GM12878 (cell line): ENCODE measurements around the gene ABL1. TPM values are rescaled to one million over a fixed set of nuclear protein-coding genes. Genes with fewer than 3 reads are reported as not detected.

Experiments used
- ATAC-seq: fragments of 200-7000 bp; cut with Tn5 transposase; 3 replicates; pipeline ENCODE4 v1.9.1; 2020; ENCODE audit warnings: mild to moderate bottlenecking, moderate library complexity
- BruUV-seq: library from RNA; stranded (reverse); fragments of 400-500 nt; replicated peaks from 2 replicates; lab custom pipeline; 2021; lab: Mats Ljungman, UMichigan
- CTCF ChIA-PET: fragments of 300-600 bp; sonication (Branson Sonifier 250); formaldehyde crosslinking; extraction: SDS; loops from one replicate; lab custom pipeline; 2021; ENCODE audit warnings: inconsistent platforms; lab: Yijun Ruan, JAX
- POLR2A ChIA-PET: fragments of 350-600 bp; formaldehyde crosslinking; extraction: SDS; loops from one replicate; lab custom pipeline; 2021; ENCODE audit warnings: inconsistent platforms; lab: Charles Lee
- RAD21 ChIA-PET: fragments of 300-600 bp; sonication (Branson Sonifier 250); formaldehyde crosslinking; loops from one replicate; lab custom pipeline; 2023; ENCODE audit warnings: antibody characterized with exemption; ENCODE audit not compliant: unreplicated experiment; lab: Charles Lee
- SMC1A ChIA-PET: fragments of 300-600 bp; sonication (Branson Sonifier 250); formaldehyde crosslinking; loops from one replicate; lab custom pipeline; 2023; ENCODE audit not compliant: unreplicated experiment, uncharacterized antibody; lab: Charles Lee
- DNase-seq: peaks from one replicate; pipeline ENCODE4 v3.0.0-alpha.2; 2011; ENCODE audit warnings: low read depth, low spot score
- FAIRE-seq: peaks from 3 replicates; lab custom pipeline; 2011; peaks lifted over from hg19 to GRCh38; lab: Jason Lieb, UNC
- H2AFZ ChIP-seq: 2 replicates; pipeline ENCODE4 v1.6.0; 2011; ENCODE audit warnings: low read depth, low read length, control low read depth; ENCODE audit not compliant: control insufficient read depth
- H3K27ac ChIP-seq: 2 replicates; pipeline ENCODE4 v1.5.1; 2011; ENCODE audit warnings: control low read depth; ENCODE audit not compliant: control insufficient read depth, insufficient read depth
- H3K27me3 ChIP-seq, 2 experiments: replicated peaks in 1 of 2; 2 replicates each; pipeline versions ENCODE4 v1.6.0 to v1.6.1; 2011; ENCODE audit warnings: low read length in 1 of 2; ENCODE audit not compliant: control insufficient read depth in 2 of 2, insufficient read depth in 2 of 2
- H3K36me3 ChIP-seq, 2 experiments: 2 replicates each; pipeline ENCODE4 v1.5.1; 2011; ENCODE audit warnings: low read length in 1 of 2; ENCODE audit not compliant: control insufficient read depth in 2 of 2, insufficient read depth in 2 of 2
- H3K4me1 ChIP-seq: 2 replicates; pipeline ENCODE4 v1.6.1; 2011; ENCODE audit warnings: mild to moderate bottlenecking, low read length, moderate library complexity, mixed read lengths; ENCODE audit not compliant: control insufficient read depth, insufficient read depth
- H3K4me2 ChIP-seq: 2 replicates; pipeline ENCODE4 v1.6.0; 2011; ENCODE audit warnings: control low read depth; ENCODE audit not compliant: control insufficient read depth, insufficient read depth
- H3K4me3 ChIP-seq: fragments of 200-600 bp; sonication (generic); 2 replicates; pipeline ENCODE4 v1.5.1; 2016
- H3K79me2 ChIP-seq: 2 replicates; pipeline ENCODE4 v1.6.0; 2011; ENCODE audit warnings: low read length; ENCODE audit not compliant: control insufficient read depth, insufficient read depth
- H3K9ac ChIP-seq: 2 replicates; pipeline ENCODE4 v1.8.0; 2011; ENCODE audit warnings: low read length, control low read depth, mixed read lengths; ENCODE audit not compliant: control insufficient read depth, insufficient read depth
- H3K9me3 ChIP-seq: replicated peaks from 3 replicates; pipeline ENCODE4 v1.5.1; 2011; ENCODE audit warnings: mild to moderate bottlenecking, low read length; ENCODE audit not compliant: control insufficient read depth, insufficient read depth
- H4K20me1 ChIP-seq: 2 replicates; pipeline ENCODE4 v1.6.0; 2011; ENCODE audit not compliant: control insufficient read depth, insufficient read depth
- CBFB ChIP-seq: IDR thresholded peaks from 2 replicates; pipeline ENCODE4 v1.6.1; 2016; ENCODE audit warnings: antibody characterized with exemption, low read depth
- CTCF ChIP-seq, 3 experiments: IDR thresholded peaks in 2 of 3; conservative IDR thresholded peaks in 1 of 3; 2 replicates each; pipeline ENCODE4 v1.5.1; 2011; ENCODE audit warnings: low read depth in 3 of 3, low read length in 3 of 3, mild to moderate bottlenecking in 3 of 3, control low read depth in 2 of 3, moderate library complexity in 2 of 3, inconsistent platforms in 1 of 3, mixed read lengths in 1 of 3; ENCODE audit not compliant: control insufficient read depth in 2 of 3, insufficient read depth in 1 of 3; ENCODE audit errors: extremely low read depth in 1 of 3
- LARP7 ChIP-seq: fragments of 450-650 bp; IDR thresholded peaks from 2 replicates; pipeline ENCODE4 v1.6.1; 2017; ENCODE audit warnings: mild to moderate bottlenecking
- MYB ChIP-seq: fragments of 150-350 bp; IDR thresholded peaks from 2 replicates; pipeline ENCODE4 v1.6.1; 2014; ENCODE audit warnings: mild to moderate bottlenecking, low read depth, low read length, borderline replicate concordance
- RAD21 ChIP-seq: IDR thresholded peaks from 2 replicates; pipeline ENCODE4 v1.6.1; 2011; ENCODE audit warnings: mild to moderate bottlenecking, low read depth, low read length, moderate library complexity; ENCODE audit not compliant: insufficient read depth
- RFX5 ChIP-seq: IDR thresholded peaks from 2 replicates; pipeline ENCODE4 v1.6.1; 2011; ENCODE audit warnings: low read depth, low read length, improper control_type of control experiment
- SIN3A ChIP-seq: IDR thresholded peaks from 2 replicates; pipeline ENCODE4 v1.6.1; 2012; ENCODE audit warnings: low read depth, low read length, improper control_type of control experiment
- ZBED1 ChIP-seq: IDR thresholded peaks from 2 replicates; pipeline ENCODE4 v1.6.1; 2016; ENCODE audit warnings: borderline replicate concordance
- ZNF217 ChIP-seq: fragments of 450-650 bp; IDR thresholded peaks from 2 replicates; pipeline ENCODE4 v1.6.1; 2017; ENCODE audit warnings: antibody characterized with exemption, mild to moderate bottlenecking
- WGBS: methylation state at CpG from one replicate; pipeline ENCODE4 v1.1.6; 2016; ENCODE audit warnings: low lambda C conversion rate; ENCODE audit not compliant: insufficient replicate concordance, insufficient coverage; ENCODE audit errors: missing lambda C conversion rate; 5-methylcytosine and 5-hydroxymethylcytosine counted together
- in situ Hi-C: fragments of 300-500 bp; cut with MboI; formaldehyde crosslinking; loops from 9 replicates; pipeline ENCODE4 v1.14.3; 2018; ENCODE audit warnings: mixed read lengths
- intact Hi-C: fragments of 100-400 bp; cut with micrococcal nuclease; formaldehyde crosslinking; loops from one replicate; pipeline ENCODE4 v1.14.2; 2022; ENCODE audit not compliant: unreplicated experiment
- polyA plus RNA-seq, 11 experiments: library from polyadenylated mRNA; depleted of rRNA in 4 of 11; unstranded in 6 of 11; stranded (reverse) in 5 of 11; fragments of >200 nt; fragmentation: Nextera tagmentation in 4 of 11; fragmentation: Illumina TruSeq in 1 of 11; extraction: Ambion mirVana in 4 of 11; extraction: Trizol in 1 of 11; gene quantifications; 1 replicate in 1 of 11; 2 replicates in 10 of 11; pipeline versions ENCODE4 v1.2.1 to v1.2.3, GENCODE V29; 2011 to 2016; ENCODE audit warnings: inconsistent platforms in 2 of 11, missing spikeins in 2 of 11, low read depth in 1 of 11
- total RNA-seq, 4 experiments: library from RNA; depleted of rRNA in 3 of 4; stranded (reverse); fragments of >200 nt in 3 of 4; fragmentation: Illumina TruSeq in 1 of 4; extraction: Trizol in 1 of 4; gene quantifications; 2 replicates each; pipeline versions ENCODE4 v1.2.1 to v1.2.3, GENCODE V29; 2013 to 2021

The ABL1 gene
- total and polyA plus RNA-seq, 10 of the 15 experiments (the other 5 are each of a cell fraction or from before 2014, with no cell fraction given), result 0.79 to 51.5 (median 16.3) TPM

GRCh38 chr9:130920762-130921299 lies 85.8 kb downstream of the ABL1 start:
- in situ Hi-C loops, result no loop called here
- CTCF ChIA-PET, result interaction anchor here (0.6 kb wide), 1 partner anchor 125 kb away, joined by 3 read pairs; no protein-coding TSS in a partner anchor

More at GRCh38 chr9:130920762-130921299, 85.8 kb downstream of the ABL1 start:
- DNase-seq (no peak), FAIRE-seq (no peak)
- Histone ChIP-seq H2AFZ (no peak overlapping the region), H4K20me1 (no peaks in the 10 kb centered on the region), H3K4me3 (no peak overlapping the region), H3K36me3 (no peaks in the 10 kb centered on the region), H3K27me3 (no peaks in the 10 kb centered on the region; a peak in 1 of 4 replicates), H3K4me2 (no peak overlapping the region), H3K79me2 (no peaks in the 10 kb centered on the region)
- SMC1A ChIA-PET, result no interaction called here
- intact Hi-C loops, result no loop called here
- POLR2A ChIA-PET, result no interaction called here
- TF ChIP-seq CBFB, result no peak
- TF ChIP-seq ZBED1, result no peak
- no peak for TF ChIP-seq RFX5
- TF ChIP-seq CTCF (IDR thresholded peaks at IDR 0.05 in 2 of 3, conservative IDR thresholded peaks at IDR 0.05 in 1 of 3; ENCODE audit: control insufficient read depth in 2 of 3, extremely low read depth in 1 of 3, insufficient read depth in 1 of 3, low read depth in 3 of 3, low read length in 3 of 3), result no peak
- no peak for TF ChIP-seq MYB
- no peak for TF ChIP-seq RAD21
- no peak for TF ChIP-seq LARP7
- TF ChIP-seq SIN3A, result no peak
- TF ChIP-seq ZNF217, result no peak
- TF ChIP-seq, all 136 proteins: peak for 0
- RAD21 ChIA-PET, result no interaction called here
- no peak overlapping the region for H3K27ac ChIP-seq
- no peak overlapping the region for H3K9ac ChIP-seq
- H3K4me1 ChIP-seq, result peaks cover 6% of the 10 kb centered on the region
- no peak for ATAC-seq
- BruUV-seq, result no TSS peak
- no peaks in the 10 kb centered on the region for H3K9me3 ChIP-seq
- 35% methylated on average over 14 of the region's 14 CpGs for WGBS
